GM10847 (cell line): ENCODE measurements around the gene INSL3.

ENCODE experiments used
- POLR2A ChIP-seq: IDR thresholded peaks from 2 replicates; pipeline ENCODE4 v1.6.1; 2011; ENCODE audit not compliant: insufficient read length; ENCODE audit errors: extremely low read depth

The INSL3 gene

GRCh38 chr19:17780781-17781180, 40.5 kb downstream of the INSL3 start:
- no peak for TF ChIP-seq POLR2A

GRCh38 chr19:17778968-17779929, 42.1 kb downstream of the INSL3 start:
- no peak for TF ChIP-seq POLR2A

GRCh38 chr19:17778251-17778967, 42.9 kb downstream of the INSL3 start:
- no peak for TF ChIP-seq POLR2A

- TF ChIP-seq POLR2A: no peak
Measured at GRCh38 chr19:17775991-17776803, 45.1 kb downstream of the INSL3 start.

GRCh38 chr19:17775245-17775927, 45.9 kb downstream of the INSL3 start:
- no peak for TF ChIP-seq POLR2A

GRCh38 chr19:17772172-17772571, 49.1 kb downstream of the INSL3 start:
- TF ChIP-seq POLR2A: no peak

- no peak for TF ChIP-seq POLR2A
Measured at GRCh38 chr19:17770613-17771012, 50.7 kb downstream of the INSL3 start.

- no peak for TF ChIP-seq POLR2A
Measured at GRCh38 chr19:17767559-17767958, 53.8 kb downstream of the INSL3 start.

GRCh38 chr19:17766543-17767131, 54.7 kb downstream of the INSL3 start:
- TF ChIP-seq POLR2A: no peak
